Mesendoderm (in vitro differentiated cells): ENCODE data around the gene KMT2C.
"Not testable (repeated sequence)": the region's sequence is repeated elsewhere in the genome, so short reads cannot be mapped to it uniquely, and the experiment has no call there.

Experiments
- DNase-seq: peaks from one replicate; pipeline ENCODE4 v3.0.0; 2013
- H2AK5ac ChIP-seq: 2 replicates; pipeline ENCODE4 v1.6.1; 2013; ENCODE audit warnings: low read length, inconsistent platforms
- H2BK120ac ChIP-seq: 2 replicates; pipeline ENCODE4 v1.6.1; 2013; ENCODE audit warnings: low read depth, mild to moderate bottlenecking, low read length, moderate library complexity, mixed read lengths
- H2BK15ac ChIP-seq: replicated peaks from 2 replicates; pipeline ENCODE4 v1.6.1; 2013; ENCODE audit warnings: low read depth, mild to moderate bottlenecking, moderate library complexity
- H2BK5ac ChIP-seq: 2 replicates; pipeline ENCODE4 v1.6.1; 2013; ENCODE audit warnings: low read length, inconsistent platforms
- H3K18ac ChIP-seq: 2 replicates; pipeline ENCODE4 v1.6.1; 2013; ENCODE audit warnings: mild to moderate bottlenecking, low read length, mixed read lengths
- H3K23ac ChIP-seq: one replicate; pipeline ENCODE4 v1.6.1; 2013; ENCODE audit warnings: low read length
- H3K27ac ChIP-seq: 2 replicates; pipeline ENCODE4 v1.5.1; 2013; ENCODE audit warnings: low read depth, mild to moderate bottlenecking, inconsistent platforms, low read length, moderate library complexity
- H3K27me3 ChIP-seq: 2 replicates; pipeline ENCODE4 v1.6.1; 2013; ENCODE audit warnings: low read length, control low read depth, mild to moderate bottlenecking, inconsistent platforms; ENCODE audit not compliant: insufficient read depth, poor library complexity
- H3K36me3 ChIP-seq: 2 replicates; pipeline ENCODE4 v1.6.1; 2013; ENCODE audit warnings: low read length, inconsistent platforms; ENCODE audit not compliant: control insufficient read depth, insufficient read depth
- H3K4ac ChIP-seq: one replicate; pipeline ENCODE4 v1.6.1; 2013; ENCODE audit warnings: low read depth, mild to moderate bottlenecking, low read length, moderate library complexity
- H3K4me1 ChIP-seq: 2 replicates; pipeline ENCODE4 v1.6.1; 2013; ENCODE audit warnings: low read depth, low read length, inconsistent platforms; ENCODE audit not compliant: control insufficient read depth
- H3K4me2 ChIP-seq: 2 replicates; pipeline ENCODE4 v1.6.1; 2013; ENCODE audit warnings: low read length
- H3K4me3 ChIP-seq: 2 replicates; pipeline ENCODE4 v1.5.1; 2013; ENCODE audit warnings: mild to moderate bottlenecking, low read length
- H3K56ac ChIP-seq: one replicate; pipeline ENCODE4 v1.6.1; 2013; ENCODE audit warnings: low read length
- H3K79me1 ChIP-seq: 2 replicates; pipeline ENCODE4 v1.6.1; 2013; ENCODE audit warnings: low read length, inconsistent platforms
- H3K79me2 ChIP-seq: 2 replicates; pipeline ENCODE4 v1.6.1; 2013; ENCODE audit warnings: mild to moderate bottlenecking, low read length; ENCODE audit not compliant: control insufficient read depth, insufficient read depth
- H3K9ac ChIP-seq: 2 replicates; pipeline ENCODE4 v1.6.1; 2013; ENCODE audit warnings: low read length, inconsistent platforms
- H4K5ac ChIP-seq: one replicate; pipeline ENCODE4 v1.6.1; 2013; ENCODE audit warnings: low read length
- H4K8ac ChIP-seq: one replicate; pipeline ENCODE4 v1.6.1; 2013; ENCODE audit warnings: low read depth, mild to moderate bottlenecking, control low read depth, low read length, moderate library complexity
- WGBS: extraction: QIAGEN DNeasy Blood & Tissue Kit; methylation state at CpG from one replicate; pipeline ENCODE4 v1.1.7; 2013; ENCODE audit warnings: low lambda C conversion rate, missing lambda C conversion rate; ENCODE audit not compliant: insufficient coverage; ENCODE audit errors: extremely low coverage; 5-methylcytosine and 5-hydroxymethylcytosine counted together

KMT2C gene

GRCh38 chr7:152445386-152446008 lies 9.7 kb upstream of the KMT2C start:
- not testable (repeated sequence) for H3K23ac ChIP-seq, DNase-seq
- WGBS: no CpG with 5 or more reads among the region's 19 CpGs

GRCh38 chr7:152443586-152443985 lies 7.8 kb upstream of the KMT2C start:
- Histone ChIP-seq H3K79me2 (no peaks in the 10 kb centered on the region), H3K18ac (no peak overlapping the region), H2AK5ac (no peak overlapping the region), H3K23ac (no peak overlapping the region), H3K27me3 (no peaks in the 10 kb centered on the region), H3K36me3 (no peaks in the 10 kb centered on the region), H4K5ac (no peak overlapping the region), H4K8ac (no peak overlapping the region), H2BK120ac (no peak overlapping the region), H3K9ac (no peak overlapping the region), H2BK15ac (no peak overlapping the region), H3K27ac (no peak overlapping the region), H3K4me2 (no peak overlapping the region), H2BK5ac (no peak overlapping the region), H3K4me1 (no peaks in the 10 kb centered on the region), H3K4ac (no peak overlapping the region), H3K79me1 (no peaks in the 10 kb centered on the region), H3K56ac (no peak overlapping the region), H3K4me3 (no peak overlapping the region)
- no CpG with 5 or more reads among the region's 6 CpGs for WGBS
- DNase-seq: no peak

More at GRCh38 chr7:152445386-152446008, 9.7 kb upstream of the KMT2C start:
- H3K27me3 ChIP-seq, H3K79me2 ChIP-seq, H3K79me1 ChIP-seq, H3K4me1 ChIP-seq, H4K5ac ChIP-seq, H4K8ac ChIP-seq, H3K18ac ChIP-seq, H3K27ac ChIP-seq, H3K9ac ChIP-seq, H2BK15ac ChIP-seq, H2AK5ac ChIP-seq, H2BK120ac ChIP-seq, H3K4me3 ChIP-seq, H2BK5ac ChIP-seq, H3K4me2 ChIP-seq, H3K36me3 ChIP-seq, H3K4ac ChIP-seq, H3K56ac ChIP-seq: not testable (repeated sequence)

GRCh38 chr7:152442330-152442835 lies 6.6 kb upstream of the KMT2C start:
- no peak overlapping the region for H3K9ac ChIP-seq
- H2BK120ac ChIP-seq: no peak overlapping the region
- no peaks in the 10 kb centered on the region for H3K79me2 ChIP-seq
- no peaks in the 10 kb centered on the region for H3K36me3 ChIP-seq
- H3K56ac ChIP-seq: no peak overlapping the region
- H4K8ac ChIP-seq: no peak overlapping the region
- WGBS: no CpG with 5 or more reads among the region's 7 CpGs
- no peak overlapping the region for H3K4me2 ChIP-seq
- H3K4me3 ChIP-seq: no peak overlapping the region
- no peak overlapping the region for H3K4ac ChIP-seq
- H3K27ac ChIP-seq: no peak overlapping the region
- no peak overlapping the region for H2AK5ac ChIP-seq
- no peak overlapping the region for H2BK5ac ChIP-seq
- H3K27me3 ChIP-seq: no peaks in the 10 kb centered on the region
- no peak overlapping the region for H3K23ac ChIP-seq
- no peak overlapping the region for H3K18ac ChIP-seq
- DNase-seq: no peak
- H3K4me1 ChIP-seq: no peaks in the 10 kb centered on the region
- H3K79me1 ChIP-seq: no peaks in the 10 kb centered on the region
- no peak overlapping the region for H2BK15ac ChIP-seq
- no peak overlapping the region for H4K5ac ChIP-seq

- H3K18ac ChIP-seq, H3K27me3 ChIP-seq, H4K5ac ChIP-seq, H3K79me1 ChIP-seq, H2BK5ac ChIP-seq, H3K56ac ChIP-seq, H3K4me2 ChIP-seq, H2BK15ac ChIP-seq, H2AK5ac ChIP-seq, H3K4me3 ChIP-seq, H3K4ac ChIP-seq, H3K36me3 ChIP-seq, H4K8ac ChIP-seq, H3K27ac ChIP-seq, DNase-seq, H3K9ac ChIP-seq, H3K4me1 ChIP-seq, H3K23ac ChIP-seq, H2BK120ac ChIP-seq, H3K79me2 ChIP-seq: not testable (repeated sequence)
- no CpG with 5 or more reads among the region's 8 CpGs for WGBS
These were observed 6.0 kb upstream of the KMT2C start for GRCh38 chr7:152441810-152442209.

GRCh38 chr7:152441168-152441567 lies 5.4 kb upstream of the KMT2C start:
- H3K27ac ChIP-seq, H3K36me3 ChIP-seq, H3K4me3 ChIP-seq, H3K4me2 ChIP-seq, H3K4ac ChIP-seq, H3K79me2 ChIP-seq, H3K79me1 ChIP-seq, H2BK15ac ChIP-seq, DNase-seq, H3K56ac ChIP-seq, H4K5ac ChIP-seq, H3K27me3 ChIP-seq, H2AK5ac ChIP-seq, H4K8ac ChIP-seq, H3K4me1 ChIP-seq, H2BK5ac ChIP-seq, H2BK120ac ChIP-seq, H3K18ac ChIP-seq, H3K23ac ChIP-seq, H3K9ac ChIP-seq: not testable (repeated sequence)
- no CpG with 5 or more reads among the region's 7 CpGs for WGBS

- not testable (repeated sequence) for H2AK5ac ChIP-seq, H3K23ac ChIP-seq, H4K8ac ChIP-seq, H3K18ac ChIP-seq, H2BK120ac ChIP-seq, H3K56ac ChIP-seq, H3K4me2 ChIP-seq, H2BK15ac ChIP-seq, H4K5ac ChIP-seq, H3K4me3 ChIP-seq, H3K4me1 ChIP-seq, H3K27me3 ChIP-seq, H3K27ac ChIP-seq, H3K36me3 ChIP-seq, H3K4ac ChIP-seq, H2BK5ac ChIP-seq, H3K79me1 ChIP-seq, H3K9ac ChIP-seq, DNase-seq
- WGBS: no CpG with 5 or more reads among the region's 4 CpGs
- peaks cover 10% of the 10 kb centered on the region for H3K79me2 ChIP-seq
These were observed 2.2 kb upstream of the KMT2C start for GRCh38 chr7:152438017-152438416.
